ENCODE measurements around the gene HTRA1. TPM values are rescaled to one million over a fixed set of nuclear protein-coding genes. Genes with fewer than 3 reads are reported as not detected.

The HTRA1 gene
- total and polyA plus RNA-seq, 10 of the 15 experiments (the other 5 are each of a cell fraction or from before 2014, with no cell fraction given), result 0.13 TPM; not detected in 9

GRCh38 chr10:122455376-122456079 is 5.8 kb upstream of the HTRA1 start:
- H3K27ac ChIP-seq (ENCODE audit: control insufficient read depth, insufficient read depth), result no peak overlapping the region
- H3K4me2 ChIP-seq (ENCODE audit: control insufficient read depth, insufficient read depth), result no peak overlapping the region
- ATAC-seq (no peak), DNase-seq (ENCODE audit: low read depth, low spot score) (no peak), FAIRE-seq (no peak)
- H2AFZ ChIP-seq (ENCODE audit: control insufficient read depth, low read depth, low read length), result no peak overlapping the region
- ChIA-PET POLR2A (no interaction called here), CTCF (interaction anchor here (0.8 to 1.1 kb wide), 2 partner anchors 11 to 23 kb away, joined by 3 read pairs; no protein-coding TSS in a partner anchor), RAD21 (ENCODE audit: unreplicated experiment) (no interaction called here), SMC1A (ENCODE audit: uncharacterized antibody, unreplicated experiment) (no interaction called here)
- WGBS (ENCODE audit: insufficient coverage, insufficient replicate concordance, low lambda C conversion rate, missing lambda C conversion rate), result 43% methylated on average over 11 of the region's 11 CpGs
- H3K4me3 ChIP-seq, result no peak overlapping the region
- intact Hi-C loops (cut with micrococcal nuclease; ENCODE audit: unreplicated experiment) (no loop called here), in situ Hi-C loops (cut with MboI) (no loop called here)
- no peak for TF ChIP-seq USF1 (IDR thresholded peaks at IDR 0.05; ENCODE audit: borderline replicate concordance, extremely low read length, insufficient read depth, low read depth, low read length)
- no peak for TF ChIP-seq ZBTB33 (IDR thresholded peaks at IDR 0.05)
- no peak for TF ChIP-seq CHD2 (IDR thresholded peaks at IDR 0.05; ENCODE audit: borderline replicate concordance, low read depth, low read length)
- no peak for TF ChIP-seq ZNF217 (IDR thresholded peaks at IDR 0.05)
- no peak for TF ChIP-seq POLR2AphosphoS5 (IDR thresholded peaks at IDR 0.05; ENCODE audit: low read length)
- no peak for TF ChIP-seq STAT1 (conservative IDR thresholded peaks at IDR 0.05)
- no peak for TF ChIP-seq JUNB (IDR thresholded peaks at IDR 0.05)
- no peak for TF ChIP-seq SUZ12 (IDR thresholded peaks at IDR 0.05; ENCODE audit: unreplicated experiment)
- TF ChIP-seq ZNF24 (IDR thresholded peaks at IDR 0.05), result no peak
- no peak for TF ChIP-seq YY1 (IDR thresholded peaks at IDR 0.05; ENCODE audit: low read depth, low read length)
- no peak for TF ChIP-seq IRF3 (IDR thresholded peaks at IDR 0.05)
- no peak for TF ChIP-seq CBFB (IDR thresholded peaks at IDR 0.05; ENCODE audit: low read depth)
- no peak for TF ChIP-seq IKZF1 (conservative IDR thresholded peaks at IDR 0.05)
- no peak for TF ChIP-seq POU2F2 (IDR thresholded peaks at IDR 0.05; ENCODE audit: borderline replicate concordance, low read depth, low read length)
- TF ChIP-seq GATAD2B (conservative IDR thresholded peaks at IDR 0.05; ENCODE audit: low read depth), result no peak
- no peak for TF ChIP-seq ETV6 (conservative IDR thresholded peaks at IDR 0.05 in 1 of 2, IDR thresholded peaks at IDR 0.05 in 1 of 2; ENCODE audit: borderline replicate concordance in 1 of 2, low read depth in 1 of 2)
- no peak for TF ChIP-seq TCF3 (IDR thresholded peaks at IDR 0.05; ENCODE audit: borderline replicate concordance, insufficient read depth, low read depth, low read length)
- no peak for TF ChIP-seq IKZF2 (IDR thresholded peaks at IDR 0.05)
- TF ChIP-seq ATF7 (IDR thresholded peaks at IDR 0.05; ENCODE audit: low read depth), result no peak
- H3K27me3 ChIP-seq (replicated peaks in 1 of 2; ENCODE audit: control insufficient read depth in 2 of 2, insufficient read depth in 2 of 2, low read length in 1 of 2), result peaks cover 0 to 9% of the 10 kb centered on the region in 2 experiments; a peak in 2 of 4 replicates
- H3K9me3 ChIP-seq (replicated peaks; ENCODE audit: control insufficient read depth, insufficient read depth, low read length), result no peaks in the 10 kb centered on the region
- H3K9ac ChIP-seq (ENCODE audit: control insufficient read depth, insufficient read depth, low read length), result no peak overlapping the region
- no peaks in the 10 kb centered on the region for H3K4me1 ChIP-seq (ENCODE audit: control insufficient read depth, insufficient read depth, low read length)
- H3K79me2 ChIP-seq (ENCODE audit: control insufficient read depth, insufficient read depth, low read length), result no peaks in the 10 kb centered on the region
- no peaks in the 10 kb centered on the region for H3K36me3 ChIP-seq (ENCODE audit: control insufficient read depth in 2 of 2, insufficient read depth in 2 of 2, low read length in 1 of 2)
- no TSS peak for BruUV-seq (replicated peaks)
- H4K20me1 ChIP-seq (ENCODE audit: control insufficient read depth, insufficient read depth), result no peaks in the 10 kb centered on the region

All from GM12878 (cell line).